ENCODE measurements around the gene DAP.

DNA sequence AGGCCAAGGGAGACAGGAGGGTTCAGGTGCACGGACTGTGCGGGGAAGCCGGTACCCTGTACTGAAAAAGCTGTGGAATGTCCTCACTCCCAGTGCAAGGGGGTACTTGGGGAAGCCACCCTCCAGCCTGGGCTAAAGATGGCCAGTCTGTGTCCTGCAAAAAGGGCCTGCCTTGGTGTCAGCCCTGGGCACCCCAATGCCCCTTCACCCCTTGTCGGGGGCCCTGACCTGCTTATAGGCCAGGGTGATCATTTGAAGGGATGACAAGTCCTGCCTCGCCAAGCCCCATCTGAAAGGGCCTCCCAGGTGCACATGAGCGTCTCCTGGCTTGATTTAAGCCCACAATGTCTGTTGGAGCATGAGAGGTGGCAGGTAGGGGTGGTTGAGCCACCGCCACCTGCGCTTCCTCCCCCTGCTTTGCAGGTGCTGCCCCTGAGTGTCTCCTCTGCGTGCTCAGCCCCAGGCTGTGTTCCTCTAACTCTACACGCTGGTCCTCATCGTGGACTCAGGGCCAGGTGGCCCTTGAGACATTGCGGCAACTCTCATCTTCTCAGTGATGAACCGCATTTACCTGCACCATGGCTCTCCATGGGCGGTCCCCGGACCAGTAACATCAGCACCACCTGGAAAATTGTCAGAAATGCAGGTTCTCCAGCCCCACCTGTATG lies 100.2 kb downstream of the DAP start:
- TF ChIP-seq CTCF (IDR thresholded peaks at IDR 0.05): no peak
- TF ChIP-seq POLR2AphosphoS5 (IDR thresholded peaks at IDR 0.05; ENCODE audit: low read depth, low read length): no peak
- no peak for TF ChIP-seq SIN3A (IDR thresholded peaks at IDR 0.05; ENCODE audit: borderline replicate concordance, insufficient read depth, low read depth, low read length)
